ENCODE results near the gene SMG5. TPM values are rescaled to one million over a fixed set of nuclear protein-coding genes. Genes with fewer than 3 reads are reported as not detected.
A peak's percentile ranks its signal among the peaks of the same experiment; 100 is the strongest.

Gene SMG5
- total RNA-seq, 1 experiment from 2014 or later: 109 TPM

- TF ChIP-seq SP1 (CRISPR knock-in tag; conservative IDR thresholded peaks at IDR 0.05) (0 out of 2 replicates have a peak, but pooled peaks have one; percentile 55), ZNF416 (CRISPR knock-in tag; IDR thresholded peaks at IDR 0.05) (0 out of 2 replicates have a peak, but pooled peaks have one; percentile 4), SMAD3 (CRISPR knock-in tag; IDR thresholded peaks at IDR 0.05; ENCODE audit: borderline replicate concordance) (no peak), FOXK1 (CRISPR knock-in tag; IDR thresholded peaks at IDR 0.05) (peak; percentile 49; the same call in 1 of the 2 replicates), IRF2 (CRISPR knock-in tag; IDR thresholded peaks at IDR 0.05; ENCODE audit: borderline replicate concordance, low read depth) (no peak), ZNF281 (CRISPR knock-in tag; IDR thresholded peaks at IDR 0.05) (peak; percentile 72), ESRRA (CRISPR knock-in tag; IDR thresholded peaks at IDR 0.05; ENCODE audit: borderline replicate concordance) (no peak), RORB (CRISPR knock-in tag; IDR thresholded peaks at IDR 0.05) (no peak), E2F4 (CRISPR knock-in tag; IDR thresholded peaks at IDR 0.05; ENCODE audit: borderline replicate concordance, low read depth) (0 out of 2 replicates have a peak, but pooled peaks have one; percentile 53), CTCF (IDR thresholded peaks at IDR 0.05) (no peak), FOXP1 (CRISPR knock-in tag; IDR thresholded peaks at IDR 0.05; ENCODE audit: borderline replicate concordance) (no peak), ZMAT4 (CRISPR knock-in tag; IDR thresholded peaks at IDR 0.05) (no peak), AFF4 (CRISPR knock-in tag; IDR thresholded peaks at IDR 0.05; ENCODE audit: borderline replicate concordance) (no peak), E2F1 (CRISPR knock-in tag; IDR thresholded peaks at IDR 0.05) (no peak), STAT6 (CRISPR knock-in tag; conservative IDR thresholded peaks at IDR 0.05; ENCODE audit: low read depth) (no peak), EMX1 (CRISPR knock-in tag; IDR thresholded peaks at IDR 0.05) (peak; percentile 32; the same call in 1 of the 2 replicates), HMGXB4 (CRISPR knock-in tag; IDR thresholded peaks at IDR 0.05) (no peak; the same call in 1 of the 2 replicates), ZNF512 (CRISPR knock-in tag; IDR thresholded peaks at IDR 0.05; ENCODE audit: borderline replicate concordance) (no peak), ZNF219 (CRISPR knock-in tag; IDR thresholded peaks at IDR 0.05; ENCODE audit: borderline replicate concordance) (0 out of 2 replicates have a peak, but pooled peaks have one; percentile 56)
Measured at GRCh38 chr1:156245451-156246232, 37.0 kb downstream of the SMG5 start (continued).

All from WTC11 (cell line).